ENCODE measurements around the gene ZNF582. TPM values are rescaled to one million over a fixed set of nuclear protein-coding genes. Genes with fewer than 3 reads are reported as not detected.

ZNF582 gene
- total and polyA plus RNA-seq, 2 experiments from 2014 or later: 4.2 to 4.8 TPM

DNA sequence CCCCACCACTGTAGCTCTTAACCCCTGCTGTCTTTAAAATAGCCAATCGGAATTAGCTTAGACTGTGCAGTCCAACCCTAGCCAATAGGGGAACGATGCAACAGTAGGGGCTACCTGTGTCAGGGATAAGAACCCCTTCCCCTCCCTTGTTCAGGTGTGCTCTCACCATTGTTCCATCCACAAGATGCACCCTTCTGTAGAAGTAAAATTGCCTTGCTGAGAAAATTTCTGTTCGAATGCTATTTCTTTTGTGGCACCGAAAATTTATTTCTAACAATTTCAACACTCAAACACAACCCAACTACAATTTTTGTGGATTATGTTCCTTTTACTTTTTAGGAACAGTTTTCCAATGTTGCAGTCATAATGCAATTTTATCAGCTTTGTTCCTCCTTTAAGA lies 7.2 kb upstream of the ZNF582 start:
- Histone ChIP-seq H4K20me1 (ENCODE audit: insufficient read depth) (no peaks in the 10 kb centered on the region), H3K4me3 (no peak overlapping the region), H3K79me2 (ENCODE audit: insufficient read depth) (peaks cover 13% of the 10 kb centered on the region), H3K27ac (no peak overlapping the region), H3K36me3 (ENCODE audit: low read depth) (peaks cover 15% of the 10 kb centered on the region), H3K9me3 (ENCODE audit: low read depth) (no peaks in the 10 kb centered on the region), H3K4me1 (ENCODE audit: insufficient read depth) (peaks cover 11% of the 10 kb centered on the region; the same call in 1 of the 2 replicates), H3K27me3 (replicated peaks; ENCODE audit: insufficient read depth) (no peaks in the 10 kb centered on the region), H3K4me2 (ENCODE audit: unreplicated experiment) (no peak overlapping the region), H3F3A (ENCODE audit: insufficient read depth) (peaks cover 13% of the 10 kb centered on the region; the same call in 1 of the 2 replicates), H3K9me2 (ENCODE audit: insufficient read depth) (no peaks in the 10 kb centered on the region), H3K9ac (no peak overlapping the region), H2AFZ (no peak overlapping the region)
- in situ Hi-C loops (cut with MboI): no loop called here
- TF ChIP-seq EZH2phosphoT487 (IDR thresholded peaks at IDR 0.05; ENCODE audit: insufficient read depth, low read depth) (no peak), EZH2 (IDR thresholded peaks at IDR 0.05; ENCODE audit: insufficient read depth, poor library complexity, severe bottlenecking) (no peak)
- 91 to 96% methylated on average over 4 of the region's 4 CpGs for WGBS, 2 experiments (ENCODE audit: low coverage in 1 of 2, low lambda C conversion rate in 2 of 2, missing lambda C conversion rate in 2 of 2)
- DNase-seq: no peak

DNA sequence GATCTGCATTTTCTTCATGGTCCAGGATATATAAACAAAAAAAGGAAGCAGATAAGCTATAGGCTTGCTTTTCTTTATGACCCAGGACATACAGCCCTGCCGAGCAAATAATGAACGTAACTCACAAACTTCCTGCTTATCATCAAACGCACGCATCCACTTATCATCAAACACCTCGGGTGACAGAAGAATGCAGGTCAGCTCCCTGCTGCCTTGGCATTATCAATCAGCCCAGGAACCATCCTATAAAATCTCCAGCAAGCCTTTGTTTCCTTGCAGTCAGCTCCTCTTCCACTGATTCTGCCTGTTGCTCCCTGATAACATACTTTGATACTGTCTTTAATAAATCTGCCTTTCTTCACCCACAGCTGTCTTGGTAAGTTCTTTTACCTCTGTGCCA lies 5.5 kb upstream of the ZNF582 start:
- H3K27me3 ChIP-seq (replicated peaks; ENCODE audit: insufficient read depth): no peaks in the 10 kb centered on the region
- H3K9ac ChIP-seq: no peak overlapping the region
- no peak for TF ChIP-seq EZH2 (IDR thresholded peaks at IDR 0.05; ENCODE audit: insufficient read depth, poor library complexity, severe bottlenecking)
- TF ChIP-seq EZH2phosphoT487 (IDR thresholded peaks at IDR 0.05; ENCODE audit: insufficient read depth, low read depth): no peak
- no peaks in the 10 kb centered on the region for H3K9me2 ChIP-seq (ENCODE audit: insufficient read depth)
- DNase-seq: no peak
- peaks cover 15% of the 10 kb centered on the region for H3K36me3 ChIP-seq (ENCODE audit: low read depth)
- H2AFZ ChIP-seq: no peak overlapping the region
- no peak overlapping the region for H3K27ac ChIP-seq
- 80 to 86% methylated on average over 5 of the region's 5 CpGs for WGBS, 2 experiments (ENCODE audit: low coverage in 1 of 2, low lambda C conversion rate in 2 of 2, missing lambda C conversion rate in 2 of 2)
- in situ Hi-C loops (cut with MboI): no loop called here
- H3K9me3 ChIP-seq (ENCODE audit: low read depth): no peaks in the 10 kb centered on the region
- no peak overlapping the region for H3K4me3 ChIP-seq
- H3K4me2 ChIP-seq (ENCODE audit: unreplicated experiment): no peak overlapping the region
- H3F3A ChIP-seq (ENCODE audit: insufficient read depth): peaks cover 13% of the 10 kb centered on the region; the same call in 1 of the 2 replicates
- no peaks in the 10 kb centered on the region for H4K20me1 ChIP-seq (ENCODE audit: insufficient read depth)
- peaks cover 5% of the 10 kb centered on the region; the same call in 1 of the 2 replicates for H3K4me1 ChIP-seq (ENCODE audit: insufficient read depth)
- peaks cover 14% of the 10 kb centered on the region for H3K79me2 ChIP-seq (ENCODE audit: insufficient read depth)

DNA sequence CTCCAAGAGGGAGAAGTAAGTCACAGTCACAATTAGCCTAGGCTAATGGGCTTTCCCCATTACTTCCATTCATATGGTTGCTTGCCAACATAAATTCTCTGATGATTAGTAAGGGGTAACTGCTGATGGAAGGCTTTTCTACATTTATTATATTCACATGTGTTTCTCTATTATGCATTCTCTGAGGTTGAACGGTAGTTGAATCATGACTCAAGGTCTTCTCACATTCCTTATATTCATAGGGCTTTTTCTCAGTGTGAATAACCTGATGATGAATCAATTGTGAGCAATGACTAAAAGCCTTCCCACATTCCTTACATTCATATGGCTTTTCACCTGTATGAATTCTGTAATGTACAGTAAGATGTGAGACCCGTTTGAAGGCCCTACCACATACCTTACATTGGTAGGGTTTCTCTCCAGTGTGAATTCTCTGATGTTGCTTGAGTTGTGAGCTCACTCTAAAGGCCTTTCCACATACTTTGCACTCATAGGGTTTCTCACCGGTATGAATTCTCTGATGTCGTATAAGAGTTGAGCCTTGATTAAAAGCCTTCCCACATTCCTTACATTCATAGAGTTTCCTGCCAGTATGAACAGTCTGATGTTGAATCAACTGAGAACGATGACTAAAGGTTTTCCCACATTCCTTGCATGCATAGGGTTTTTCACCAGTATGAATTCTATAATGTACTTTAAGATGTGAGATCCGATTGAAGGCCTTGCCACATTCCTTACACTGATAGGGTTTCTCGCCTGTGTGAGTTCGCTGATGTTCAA lies 9.3 kb downstream of the ZNF582 start:
- in situ Hi-C loops (cut with MboI): no loop called here
- Histone ChIP-seq H3K9me3 (ENCODE audit: low read depth) (no peaks in the 10 kb centered on the region), H3F3A (ENCODE audit: insufficient read depth) (peaks cover 39% of the 10 kb centered on the region), H3K27ac (0 out of 2 replicates have a peak overlapping the region, but pooled peaks have one; percentile 12), H2AFZ (no peak overlapping the region), H3K4me2 (ENCODE audit: unreplicated experiment) (no peak overlapping the region), H3K9ac (no peak overlapping the region), H3K27me3 (replicated peaks; ENCODE audit: insufficient read depth) (no peaks in the 10 kb centered on the region), H3K9me2 (ENCODE audit: insufficient read depth) (no peaks in the 10 kb centered on the region), H4K20me1 (ENCODE audit: insufficient read depth) (no peaks in the 10 kb centered on the region), H3K36me3 (ENCODE audit: low read depth) (peaks cover 31% of the 10 kb centered on the region), H3K79me2 (ENCODE audit: insufficient read depth) (no peaks in the 10 kb centered on the region; the same call in 1 of the 2 replicates), H3K4me1 (ENCODE audit: insufficient read depth) (0 out of 2 replicates have a peak, but pooled peaks cover 3% of the 10 kb centered on the region), H3K4me3 (no peak overlapping the region)
- no peak for TF ChIP-seq EZH2 (IDR thresholded peaks at IDR 0.05; ENCODE audit: insufficient read depth, poor library complexity, severe bottlenecking)
- TF ChIP-seq EZH2phosphoT487 (IDR thresholded peaks at IDR 0.05; ENCODE audit: insufficient read depth, low read depth): no peak
- WGBS, 2 experiments (ENCODE audit: low coverage in 1 of 2, low lambda C conversion rate in 2 of 2, missing lambda C conversion rate in 2 of 2): 70 to 71% methylated on average over 8 of the region's 8 CpGs
- DNase-seq: peak; percentile 59

DNA sequence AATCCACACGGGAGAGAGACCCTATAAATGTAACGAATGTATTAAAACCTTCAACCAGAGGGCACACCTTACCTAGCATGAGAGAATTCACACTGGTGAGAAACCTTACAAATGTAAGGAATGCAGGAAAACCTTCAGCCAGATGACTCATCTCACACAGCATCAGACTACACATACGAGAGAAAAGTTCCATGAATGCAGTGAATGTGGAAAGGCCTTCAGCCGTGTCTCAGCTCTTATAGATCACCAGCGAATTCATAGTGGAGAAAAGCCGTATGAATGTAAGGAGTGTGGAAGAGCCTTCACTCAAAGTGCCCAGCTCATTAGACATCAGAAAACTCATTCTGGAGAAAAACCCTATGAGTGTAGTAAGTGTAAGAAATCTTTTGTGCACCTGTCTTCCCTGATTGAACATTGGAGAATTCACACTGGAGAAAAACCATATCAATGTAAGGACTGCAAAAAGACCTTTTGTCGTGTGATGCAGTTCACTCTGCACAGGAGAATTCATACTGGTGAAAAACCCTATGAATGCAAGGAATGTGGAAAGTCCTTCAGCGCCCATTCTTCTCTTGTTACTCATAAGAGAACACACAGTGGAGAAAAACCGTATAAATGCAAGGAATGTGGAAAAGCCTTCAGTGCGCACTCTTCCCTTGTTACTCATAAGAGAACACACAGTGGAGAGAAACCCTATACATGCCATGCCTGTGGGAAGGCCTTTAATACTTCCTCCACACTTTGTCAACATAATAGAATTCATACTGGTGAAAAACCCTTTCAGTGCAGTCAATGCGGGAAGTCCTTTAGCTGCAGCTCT lies 16.0 kb downstream of the ZNF582 start:
- WGBS, 2 experiments (ENCODE audit: low coverage in 1 of 2, low lambda C conversion rate in 2 of 2, missing lambda C conversion rate in 2 of 2): 96 to 98% methylated on average over 11 of the region's 11 CpGs
- H3K4me3 ChIP-seq: no peak overlapping the region
- in situ Hi-C loops (cut with MboI): no loop called here
- no peaks in the 10 kb centered on the region for H4K20me1 ChIP-seq (ENCODE audit: insufficient read depth)
- peaks cover 73% of the 10 kb centered on the region for H3K36me3 ChIP-seq (ENCODE audit: low read depth)
- H3K4me2 ChIP-seq (ENCODE audit: unreplicated experiment): no peak overlapping the region
- DNase-seq: no peak
- peaks cover 30% of the 10 kb centered on the region for H3K79me2 ChIP-seq (ENCODE audit: insufficient read depth)
- no peak overlapping the region for H2AFZ ChIP-seq
- TF ChIP-seq EZH2 (IDR thresholded peaks at IDR 0.05; ENCODE audit: insufficient read depth, poor library complexity, severe bottlenecking) (no peak), EZH2phosphoT487 (IDR thresholded peaks at IDR 0.05; ENCODE audit: insufficient read depth, low read depth) (no peak)
- H3K27me3 ChIP-seq (replicated peaks; ENCODE audit: insufficient read depth): no peaks in the 10 kb centered on the region
- peaks cover 45% of the 10 kb centered on the region for H3F3A ChIP-seq (ENCODE audit: insufficient read depth)
- no peaks in the 10 kb centered on the region for H3K9me3 ChIP-seq (ENCODE audit: low read depth)
- H3K9me2 ChIP-seq (ENCODE audit: insufficient read depth): no peaks in the 10 kb centered on the region
- peaks cover 7% of the 10 kb centered on the region for H3K4me1 ChIP-seq (ENCODE audit: insufficient read depth)
- no peak overlapping the region for H3K27ac ChIP-seq
- H3K9ac ChIP-seq: no peak overlapping the region
